ENCODE measurements around the gene CLIC4. TPM values are rescaled to one million over a fixed set of nuclear protein-coding genes. Genes with fewer than 3 reads are reported as not detected.

CLIC4 gene
- total RNA-seq, 1 experiment from 2014 or later, result 230 TPM

GRCh38 chr1:24759492-24759891 lies 14.2 kb downstream of the CLIC4 start:
- WGBS (ENCODE audit: extremely low coverage, insufficient read length, low lambda C conversion rate), result no CpG with 5 or more reads among the region's 5 CpGs
- Histone ChIP-seq H3K9me3 (ENCODE audit: control insufficient read depth, low read depth, low read length) (no peaks in the 10 kb centered on the region), H3K27me3 (ENCODE audit: insufficient read depth, low read length) (no peaks in the 10 kb centered on the region), H4K5ac (ENCODE audit: insufficient read length, low read depth, low read length) (no peak overlapping the region), H4K20me1 (ENCODE audit: control insufficient read depth, insufficient read depth, insufficient read length) (no peaks in the 10 kb centered on the region), H3K27ac (ENCODE audit: insufficient read length, low read depth, low read length) (no peak overlapping the region), H3K23ac (ENCODE audit: insufficient read length, low read depth, low read length) (no peak overlapping the region), H2BK5ac (ENCODE audit: insufficient read length, low read length) (no peak overlapping the region), H2BK20ac (ENCODE audit: low read depth, low read length, poor library complexity, severe bottlenecking) (no peak overlapping the region), H3T11ph (ENCODE audit: low read length) (no peak overlapping the region), H3K79me2 (ENCODE audit: insufficient read depth, low read length) (peaks cover 60% of the 10 kb centered on the region; the same call in 1 of the 2 replicates), H3K14ac (ENCODE audit: insufficient read depth, low read length) (no peak overlapping the region), H3K56ac (ENCODE audit: insufficient read length, low read depth, low read length) (no peak overlapping the region), H3K4me2 (ENCODE audit: insufficient read depth, insufficient read length, low read length) (no peak overlapping the region), H3K23me2 (ENCODE audit: insufficient read length, low read depth, low read length, poor library complexity, severe bottlenecking) (no peaks in the 10 kb centered on the region), H4K91ac (ENCODE audit: insufficient read length, low read depth, low read length) (no peak overlapping the region), H2BK120ac (ENCODE audit: low read depth, low read length, poor library complexity, severe bottlenecking) (no peak overlapping the region), H2AK5ac (ENCODE audit: insufficient read length, low read length) (no peak overlapping the region), H3K4ac (ENCODE audit: low read depth, low read length) (no peak overlapping the region), H3K9ac (ENCODE audit: extremely low read depth, insufficient read length, low read length) (no peak overlapping the region), H3K18ac (ENCODE audit: insufficient read length, low read depth, low read length) (no peak overlapping the region), H4K8ac (replicated peaks; ENCODE audit: insufficient read length, low read depth, low read length) (no peak overlapping the region), H3K79me1 (ENCODE audit: insufficient read depth, low read depth, low read length, poor library complexity, severe bottlenecking) (peaks cover 8% of the 10 kb centered on the region), H3K4me1 (ENCODE audit: insufficient read depth, low read length) (no peaks in the 10 kb centered on the region), H2BK12ac (ENCODE audit: insufficient read length, low read depth, low read length) (no peak overlapping the region), H2AFZ (ENCODE audit: low read length) (no peak overlapping the region), H2BK15ac (ENCODE audit: low read depth, low read length) (no peak overlapping the region)
- no peak overlapping the region for H3K27ac Mint-ChIP-seq
- no peak overlapping the region for H3K4me3 Mint-ChIP-seq
- no peak for TF ChIP-seq CTCF (conservative IDR thresholded peaks at IDR 0.05)
- DNase-seq, result no peak
- H3K9me3 Mint-ChIP-seq, result no peaks in the 10 kb centered on the region; a peak in 1 of 5 replicates
- H3K36me3 Mint-ChIP-seq (ENCODE audit: insufficient read depth in 1 of 3, low read depth in 3 of 3), result peaks cover 1 to 8% (median 5%) of the 10 kb centered on the region in 3 experiments; a peak in 4 of 7 replicates
- no peaks in the 10 kb centered on the region for H3K27me3 Mint-ChIP-seq (ENCODE audit: low read depth)
- no peaks in the 10 kb centered on the region; a peak in 1 of 4 replicates for H3K4me1 Mint-ChIP-seq

All from H9 (cell line).